T-helper 9 cell (primary cell): ENCODE data around the gene UVSSA.

Experiments used
- DNase-seq: peaks from one replicate; pipeline ENCODE4 v3.0.0-alpha.2; 2020

UVSSA gene

GRCh38 chr4:1350169-1350520 lies 3.1 kb downstream of the UVSSA start:
- DNase-seq: no peak

DNA sequence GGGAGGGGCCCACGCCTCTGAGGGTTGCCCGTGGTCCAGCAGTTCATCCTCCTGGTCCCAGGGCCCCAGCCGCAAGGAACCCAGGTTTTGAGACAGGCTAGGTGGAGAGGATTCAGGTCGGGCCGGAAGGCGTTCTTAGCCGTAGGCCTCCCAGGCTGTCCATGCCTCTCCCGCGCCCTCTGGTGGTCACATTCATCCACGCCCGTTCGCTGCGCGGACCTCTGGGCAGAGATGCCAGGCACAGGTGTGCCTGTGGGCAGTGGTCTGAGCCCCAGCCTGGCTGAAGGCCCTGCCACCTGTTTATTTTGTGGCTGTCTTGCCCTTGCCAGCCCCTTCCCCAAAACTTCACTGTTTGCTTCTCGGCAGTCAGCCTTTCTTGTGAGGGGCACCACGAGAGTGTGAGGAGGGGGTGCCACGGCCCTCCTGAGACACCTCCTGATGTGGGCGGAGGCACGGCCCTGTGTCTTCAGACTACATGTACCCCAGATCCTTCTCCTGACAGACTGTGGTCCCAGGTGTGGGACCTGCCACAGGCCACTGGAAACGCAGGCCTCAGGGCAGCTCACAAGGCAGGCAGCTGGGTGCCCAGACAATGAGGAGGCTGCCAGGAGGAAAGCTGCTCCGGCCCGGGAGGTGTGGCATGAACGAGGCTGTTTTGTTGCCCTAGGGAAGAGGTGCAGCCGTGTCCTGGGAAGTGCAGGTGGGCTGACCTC lies 5.0 kb downstream of the UVSSA start:
- peak; percentile 95 for DNase-seq

DNA sequence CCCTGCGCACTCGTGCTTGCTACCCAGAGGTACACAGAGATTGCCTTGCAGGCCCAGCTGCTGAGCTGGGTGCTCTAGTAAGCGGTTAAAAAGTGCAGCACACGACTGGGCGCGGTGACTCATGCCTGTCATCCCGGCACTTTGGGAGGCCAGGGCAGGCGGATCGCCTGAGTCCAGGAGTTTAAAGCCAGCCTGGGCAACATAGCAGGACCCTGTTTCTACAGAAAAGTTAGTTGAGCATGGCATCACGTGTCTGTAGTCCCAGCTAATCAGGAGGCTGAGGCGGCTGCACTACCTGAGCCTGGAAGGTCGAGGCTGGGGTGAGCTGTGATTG lies 5.5 kb downstream of the UVSSA start:
- DNase-seq: no peak

DNA sequence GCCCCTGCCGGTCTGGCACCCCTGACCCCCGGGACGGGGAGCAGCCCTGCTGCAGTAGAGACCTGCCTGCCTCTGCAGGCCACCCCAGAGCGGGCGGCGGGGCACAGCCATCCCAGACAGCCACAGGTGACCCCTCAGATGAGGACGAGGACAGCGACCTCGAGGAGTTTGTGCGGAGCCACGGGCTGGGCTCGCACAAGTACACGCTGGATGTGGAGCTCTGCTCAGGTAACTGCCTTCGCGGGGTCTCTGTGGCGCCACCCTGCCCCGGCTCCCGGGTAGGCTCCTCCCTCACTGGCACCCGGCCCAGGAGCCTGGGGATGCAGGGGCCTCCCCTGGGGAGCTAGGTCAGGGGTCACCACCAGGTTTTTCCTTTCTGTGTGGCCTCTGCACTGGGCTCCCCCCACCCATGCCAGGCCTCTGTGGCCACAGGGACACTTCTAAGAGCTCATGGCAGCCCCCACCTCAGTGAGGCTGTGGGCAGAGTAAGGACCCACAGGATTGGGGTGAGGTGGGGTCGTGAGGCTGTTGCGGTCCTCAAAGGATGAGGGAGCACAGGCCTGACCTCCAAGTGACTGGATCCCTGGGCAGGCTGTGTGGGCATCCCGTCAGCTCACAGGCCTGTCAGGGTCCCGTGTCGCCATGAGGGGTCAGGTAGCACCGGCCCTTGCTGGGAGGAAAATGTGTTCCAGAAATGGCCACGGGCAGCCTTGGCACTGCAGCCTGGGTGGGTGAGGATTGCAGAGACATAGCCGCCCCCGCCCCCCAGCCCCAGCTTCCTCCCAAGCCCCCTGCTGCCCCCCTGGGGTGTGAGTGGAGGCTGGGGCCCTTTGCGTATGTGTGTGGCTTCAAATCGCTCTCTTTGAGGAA lies 6.4 kb downstream of the UVSSA start:
- DNase-seq: no peak

DNA sequence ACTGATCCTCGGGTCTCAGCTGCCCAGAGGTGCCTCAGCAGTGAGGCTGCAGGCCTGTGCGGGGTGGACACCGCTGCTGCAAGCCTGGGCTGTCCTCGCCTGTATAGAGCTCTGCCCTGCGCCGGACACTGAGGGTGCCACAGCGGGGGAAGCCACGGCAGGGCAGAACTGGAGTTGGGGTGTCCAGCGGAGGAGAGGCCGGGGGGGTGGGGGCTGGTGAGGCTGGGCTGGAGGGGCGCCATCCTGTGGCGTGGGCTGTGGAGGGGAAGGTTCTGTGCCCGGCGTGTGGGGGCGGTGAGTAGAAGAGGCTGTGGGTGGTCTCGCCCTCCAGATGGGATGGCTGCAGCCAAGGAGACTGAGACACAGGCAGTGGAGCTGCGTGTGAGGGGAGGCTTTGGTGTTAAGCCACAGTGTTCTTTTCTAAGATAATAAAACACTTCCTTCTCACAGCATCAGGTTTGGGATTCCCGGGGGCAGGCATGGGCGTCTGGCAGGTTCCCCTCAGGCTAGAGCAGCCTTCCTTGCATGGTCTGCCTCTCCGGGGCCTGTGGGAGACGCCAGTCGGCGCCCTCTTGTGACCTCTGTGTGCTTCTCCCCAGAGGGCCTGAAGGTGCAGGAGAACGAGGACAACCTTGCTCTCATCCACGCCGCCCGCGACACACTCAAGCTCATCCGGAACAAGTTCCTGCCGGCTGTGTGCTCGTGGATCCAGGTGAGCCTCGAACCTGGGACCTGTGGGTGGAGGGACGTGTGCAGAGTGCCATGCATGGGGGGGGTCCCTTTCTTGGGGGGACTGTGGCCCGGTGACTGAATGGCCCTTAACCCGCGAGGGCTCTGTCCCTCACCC lies 7.4 kb downstream of the UVSSA start:
- DNase-seq: no peak

DNA sequence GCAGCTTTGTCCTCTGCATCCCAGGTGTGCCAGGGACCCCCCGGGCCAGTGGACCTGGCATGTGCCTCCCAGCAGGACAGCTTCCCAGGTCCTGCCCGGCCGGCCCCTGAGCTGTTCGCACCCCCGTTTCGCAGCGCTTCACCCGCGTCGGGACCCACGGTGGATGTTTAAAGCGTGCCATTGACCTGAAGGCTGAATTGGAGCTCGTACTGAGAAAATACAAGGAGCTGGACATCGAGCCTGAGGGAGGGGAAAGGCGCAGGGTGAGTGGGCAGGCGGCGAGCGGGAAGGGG lies 7.9 kb downstream of the UVSSA start:
- no peak for DNase-seq

- DNase-seq: no peak
Observed at GRCh38 chr4:1355378-1355777, 8.4 kb downstream of the UVSSA start.

DNA sequence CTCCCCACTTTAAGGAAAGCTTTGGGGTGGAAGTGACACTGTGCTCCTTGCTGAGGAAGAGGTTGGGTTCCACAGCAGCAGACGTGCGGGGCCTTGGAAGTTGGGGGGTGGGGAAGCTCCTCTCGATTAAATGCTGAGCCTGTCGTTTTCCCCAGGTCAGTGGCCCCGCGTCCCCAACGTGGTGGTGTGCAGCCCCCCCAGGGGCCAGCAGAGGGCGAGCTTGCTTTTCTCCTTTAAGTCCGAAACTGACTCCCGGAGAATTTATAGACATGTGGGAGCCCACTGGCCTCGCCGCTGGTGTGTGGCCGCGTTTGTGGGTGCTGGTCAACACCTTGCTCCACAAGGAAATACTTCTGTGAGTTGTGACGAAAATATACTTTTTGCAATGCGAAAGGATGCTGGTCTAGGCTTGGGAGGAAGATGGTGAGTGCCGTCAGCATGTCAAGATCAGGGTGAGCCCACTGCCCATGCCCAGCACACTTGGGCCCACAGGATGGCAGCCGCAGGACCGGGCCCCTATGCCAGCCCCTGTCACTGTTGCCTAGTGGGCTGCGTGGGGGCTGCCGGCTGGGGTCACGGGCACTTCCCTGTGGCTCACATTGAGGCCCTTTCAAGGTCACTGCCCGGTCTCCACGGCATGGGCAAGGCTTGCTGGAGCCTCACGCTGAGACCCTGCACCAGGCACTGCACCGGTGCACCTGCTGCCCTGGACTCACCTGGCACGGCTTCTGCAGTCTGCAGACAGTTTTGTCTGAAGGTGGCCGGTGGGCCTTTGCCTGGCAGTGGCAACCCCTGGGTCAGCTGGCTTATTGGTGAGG lies 9.4 kb downstream of the UVSSA start:
- peak; percentile 42 for DNase-seq

DNA sequence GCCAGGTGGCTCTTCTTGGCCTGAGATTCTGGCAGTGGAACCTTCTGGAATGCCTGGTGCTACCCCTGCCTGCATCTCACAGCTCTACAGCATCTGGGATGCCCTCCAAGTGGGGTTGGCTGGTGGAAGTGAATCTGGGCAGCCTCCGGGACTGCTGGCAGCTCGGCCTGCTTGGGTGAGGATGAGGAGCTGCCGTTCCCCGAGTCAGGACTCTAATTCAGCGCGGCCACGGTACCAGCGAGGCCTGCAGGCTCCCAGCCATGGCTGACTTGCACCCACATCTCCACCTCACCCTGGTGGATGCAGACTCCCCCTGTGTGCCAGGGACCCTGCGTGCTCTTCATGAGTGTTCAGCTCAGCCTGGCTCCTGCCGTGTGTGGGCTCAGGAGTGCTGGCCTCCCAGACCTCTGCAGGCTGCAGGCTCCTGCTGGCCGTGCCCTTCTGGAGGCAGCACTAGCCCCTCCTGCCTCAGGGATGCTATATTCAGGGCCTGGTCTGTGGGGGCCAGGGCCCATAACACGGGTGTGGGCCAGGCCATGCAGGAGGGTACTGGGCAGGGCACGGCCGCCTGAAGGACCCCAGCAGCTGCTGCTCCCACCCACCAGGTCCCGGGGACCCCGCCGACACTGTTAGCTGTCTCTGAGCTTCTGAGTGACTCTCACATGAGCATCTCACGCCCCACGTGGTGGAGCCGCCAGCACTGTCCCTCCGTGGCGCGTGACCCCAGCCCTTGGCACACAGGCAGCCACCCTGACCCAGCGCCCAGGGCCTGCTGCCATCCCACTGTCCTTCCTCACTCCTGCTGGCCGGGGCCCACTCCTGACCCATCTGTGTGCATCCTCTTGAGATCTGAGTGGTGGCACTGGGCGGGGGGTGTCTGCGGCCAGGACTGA lies 10.6 kb downstream of the UVSSA start:
- DNase-seq: no peak

- no peak for DNase-seq
Observed at GRCh38 chr4:1358421-1359143, 11.6 kb downstream of the UVSSA start.

DNA sequence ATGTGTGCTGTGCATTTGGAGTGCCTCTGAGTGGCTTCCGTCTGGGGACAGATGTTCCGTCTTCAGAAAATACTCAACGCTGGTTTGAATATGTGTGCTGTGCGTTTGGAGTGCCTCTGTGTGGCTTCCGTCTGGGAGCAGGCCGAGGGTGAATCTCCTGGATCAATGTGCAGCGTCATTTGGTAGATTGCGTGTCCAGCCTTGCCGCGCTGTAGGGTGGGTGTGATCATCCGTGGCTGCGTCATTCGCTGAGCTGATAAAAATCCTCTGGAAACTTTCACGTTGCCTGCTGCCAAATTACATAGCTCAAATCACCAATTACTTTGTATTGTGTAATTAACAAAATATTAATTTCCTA lies 12.1 kb downstream of the UVSSA start:
- DNase-seq: no peak

DNA sequence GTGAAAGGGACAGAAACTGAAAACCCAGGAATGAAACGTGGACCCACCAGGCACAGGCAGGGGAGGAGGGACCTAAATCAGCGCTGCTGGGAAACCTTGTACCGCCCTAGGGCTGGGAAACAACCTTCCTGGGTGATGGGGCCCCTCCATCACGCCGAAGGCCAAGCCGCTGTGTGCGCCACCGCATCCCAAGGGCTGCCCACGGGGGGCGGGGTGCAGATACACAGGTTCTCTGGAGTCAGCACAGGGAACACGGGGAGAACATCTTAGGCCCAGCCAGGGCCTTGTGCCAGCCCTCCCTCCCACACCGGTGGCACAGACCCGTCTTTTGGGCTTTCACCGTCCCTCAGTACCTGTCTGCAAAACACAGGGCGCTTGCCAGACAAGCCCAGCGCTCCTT lies 13.0 kb downstream of the UVSSA start:
- DNase-seq: no peak

- no peak for DNase-seq
Observed at GRCh38 chr4:1360423-1361283, 13.6 kb downstream of the UVSSA start.

DNA sequence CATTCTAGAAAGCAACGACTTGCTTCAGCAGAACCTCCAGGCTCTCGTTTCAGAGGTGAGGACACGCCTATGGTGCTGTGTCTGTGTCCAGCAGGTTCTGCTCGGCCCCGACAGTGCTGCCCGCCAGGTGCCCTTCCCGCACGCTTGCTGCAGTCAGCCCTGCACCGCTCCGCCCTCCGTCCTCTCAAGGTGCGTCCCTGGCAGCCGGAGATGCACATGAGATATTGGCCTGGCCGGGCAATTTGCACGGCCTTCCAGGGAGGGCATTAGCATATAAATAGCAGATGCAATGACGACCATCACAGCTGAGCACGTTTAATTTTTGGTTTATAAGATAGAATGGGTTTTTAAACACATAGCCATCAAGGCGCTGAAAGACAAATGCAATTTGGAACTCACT lies 14.4 kb downstream of the UVSSA start:
- DNase-seq: no peak

GRCh38 chr4:1362046-1362445 lies 15.0 kb downstream of the UVSSA start:
- no peak for DNase-seq

- DNase-seq: no peak
Observed at GRCh38 chr4:1362521-1362920, 15.5 kb downstream of the UVSSA start.

- no peak for DNase-seq
Observed at GRCh38 chr4:1363513-1363912, 16.5 kb downstream of the UVSSA start.

DNA sequence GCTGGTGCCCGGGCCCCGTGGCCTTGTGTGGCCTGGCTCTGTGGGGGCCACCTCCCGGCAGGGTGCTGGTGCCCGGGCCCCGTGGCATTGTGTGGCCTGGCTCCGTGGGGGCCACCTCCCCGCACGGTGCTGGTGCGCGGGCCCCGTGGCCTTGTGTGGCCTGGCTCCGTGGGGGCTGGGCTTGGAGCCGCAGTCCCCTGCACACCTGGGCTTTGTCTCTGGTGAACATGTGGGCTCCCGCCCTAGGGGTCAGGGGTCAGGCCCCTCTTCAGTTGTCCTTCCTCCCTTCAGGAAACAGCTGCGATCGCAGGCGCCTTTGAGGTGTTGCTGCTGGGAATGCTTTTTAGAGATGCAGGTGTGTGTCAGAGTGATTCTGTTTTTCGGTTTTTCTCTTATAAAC lies 17.2 kb downstream of the UVSSA start:
- DNase-seq: no peak

DNA sequence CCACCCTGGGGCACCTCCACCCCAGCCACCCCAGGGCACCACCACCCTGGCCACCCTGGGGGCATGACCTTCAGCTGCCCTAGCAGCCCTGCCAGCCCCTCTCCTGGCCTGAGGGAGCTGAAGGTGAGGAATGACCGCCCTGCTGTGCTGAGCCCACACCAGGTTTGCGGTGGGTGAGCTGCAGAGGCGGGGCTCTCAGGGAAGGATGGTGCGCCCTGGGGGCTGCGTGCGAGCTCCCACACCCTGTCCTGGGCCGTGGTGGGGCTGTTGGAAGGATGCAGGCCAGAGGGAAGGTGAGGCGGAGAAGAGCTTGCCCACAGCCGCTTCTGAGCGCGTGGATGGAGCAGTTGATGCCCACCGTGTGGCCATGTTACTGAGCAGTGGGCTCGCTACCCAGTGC lies 17.7 kb downstream of the UVSSA start:
- no peak for DNase-seq
